Stimulated activated CD8-positive, alpha-beta memory T cell treated with anti-CD3 and anti-CD28 coated beads, Interleukin-4, amount 100 ng/mL, for 24 hours (primary cell): ENCODE data around the gene TRPM4.
"Not testable (repeated sequence)": the region's sequence is repeated elsewhere in the genome, so short reads cannot be mapped to it uniquely, and the experiment has no call there.

Experiments used
- DNase-seq: peaks from one replicate; pipeline ENCODE4 v3.0.0-alpha.2; 2020; ENCODE audit warnings: low read depth

TRPM4 gene

DNA sequence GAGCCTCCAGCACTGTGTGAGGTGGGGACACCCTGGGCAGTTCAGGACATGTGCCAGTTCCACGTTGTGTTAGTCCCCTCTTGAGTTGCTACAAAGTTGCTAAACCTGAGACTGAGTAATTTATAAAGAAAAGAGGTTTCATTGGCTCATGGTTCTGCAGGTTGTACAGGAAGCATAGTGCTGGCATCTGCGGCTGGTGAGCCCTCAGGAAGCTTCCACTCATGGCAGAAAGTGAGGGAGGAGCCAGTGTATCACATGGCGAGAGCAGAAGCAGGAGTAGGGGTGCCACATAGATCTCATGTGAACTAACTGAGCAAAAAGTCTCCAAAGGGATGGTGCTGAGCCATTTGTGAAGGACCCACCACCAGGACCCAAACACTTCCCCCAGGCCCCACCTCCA lies 33.2 kb downstream of the TRPM4 start:
- no peak for DNase-seq

DNA sequence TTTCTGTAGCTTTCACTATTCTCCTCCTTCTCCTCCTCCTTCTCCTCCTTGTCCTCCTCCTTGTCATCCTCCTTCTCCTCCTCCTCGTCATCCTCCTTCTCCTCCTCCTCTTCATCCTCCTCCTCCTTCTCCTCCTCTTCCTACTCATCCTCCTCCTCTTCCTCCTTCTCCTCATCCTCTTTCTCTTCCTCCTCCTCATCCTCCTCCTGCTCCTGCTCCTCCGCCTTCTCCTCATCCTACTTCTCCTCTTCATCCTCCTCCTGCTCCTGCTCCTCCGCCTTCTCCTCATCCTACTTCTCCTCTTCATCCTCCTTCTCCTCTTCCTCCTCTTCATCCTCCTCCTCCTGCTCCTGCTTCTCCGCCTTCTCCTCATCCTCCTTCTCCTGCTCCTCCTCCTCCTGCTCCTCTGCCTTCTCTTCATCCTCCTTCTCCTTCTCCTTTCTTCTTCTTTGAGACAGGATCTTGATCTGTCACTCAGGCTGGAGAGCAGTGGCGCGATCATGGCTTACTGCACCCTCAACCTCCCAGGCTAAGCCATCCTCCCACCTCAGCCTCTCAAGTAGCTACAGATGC lies 36.3 kb downstream of the TRPM4 start:
- DNase-seq: no peak

DNA sequence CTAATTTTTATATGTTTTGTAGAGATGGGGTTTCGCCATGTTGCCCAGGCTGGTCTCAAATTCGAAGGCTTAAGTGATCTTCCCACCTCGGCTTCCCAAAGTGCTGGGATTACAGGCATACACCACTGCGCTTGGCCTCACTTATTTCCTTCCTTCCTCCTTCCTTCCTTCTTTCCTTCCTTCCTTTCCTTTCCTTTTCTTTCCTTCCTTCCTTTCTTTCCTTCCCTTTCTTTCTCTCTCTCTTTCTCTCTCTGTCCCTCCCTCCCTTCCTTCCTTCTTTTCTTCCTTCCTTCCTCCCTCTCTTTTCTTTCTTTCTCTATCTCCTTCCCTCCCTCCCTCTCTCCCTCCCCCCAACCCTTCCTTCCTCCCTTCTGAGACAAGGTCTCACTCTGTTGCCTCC lies 36.8 kb downstream of the TRPM4 start:
- no peak for DNase-seq

DNA sequence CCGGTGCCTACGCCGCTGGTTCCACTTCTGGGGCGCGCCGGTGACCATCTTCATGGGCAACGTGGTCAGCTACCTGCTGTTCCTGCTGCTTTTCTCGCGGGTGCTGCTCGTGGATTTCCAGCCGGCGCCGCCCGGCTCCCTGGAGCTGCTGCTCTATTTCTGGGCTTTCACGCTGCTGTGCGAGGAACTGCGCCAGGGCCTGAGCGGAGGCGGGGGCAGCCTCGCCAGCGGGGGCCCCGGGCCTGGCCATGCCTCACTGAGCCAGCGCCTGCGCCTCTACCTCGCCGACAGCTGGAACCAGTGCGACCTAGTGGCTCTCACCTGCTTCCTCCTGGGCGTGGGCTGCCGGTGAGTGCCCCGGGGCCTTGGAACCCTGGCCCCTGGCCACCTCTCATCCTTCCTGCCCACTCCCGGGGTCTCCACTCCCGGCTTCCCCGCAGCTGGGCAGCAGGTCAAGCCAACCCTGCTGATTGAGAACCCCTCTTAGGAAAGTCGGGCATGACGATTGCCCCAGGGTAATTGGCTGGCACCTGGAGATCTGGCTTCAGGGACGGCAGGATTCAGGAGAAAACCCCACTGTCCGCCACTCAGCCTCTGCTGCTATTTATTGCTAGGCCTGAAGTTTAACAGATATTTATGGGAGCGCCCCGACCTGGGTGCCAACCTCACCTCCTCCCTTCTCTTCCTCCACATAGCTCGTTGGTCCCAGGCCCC lies 39.1 kb downstream of the TRPM4 start:
- no peak for DNase-seq

DNA sequence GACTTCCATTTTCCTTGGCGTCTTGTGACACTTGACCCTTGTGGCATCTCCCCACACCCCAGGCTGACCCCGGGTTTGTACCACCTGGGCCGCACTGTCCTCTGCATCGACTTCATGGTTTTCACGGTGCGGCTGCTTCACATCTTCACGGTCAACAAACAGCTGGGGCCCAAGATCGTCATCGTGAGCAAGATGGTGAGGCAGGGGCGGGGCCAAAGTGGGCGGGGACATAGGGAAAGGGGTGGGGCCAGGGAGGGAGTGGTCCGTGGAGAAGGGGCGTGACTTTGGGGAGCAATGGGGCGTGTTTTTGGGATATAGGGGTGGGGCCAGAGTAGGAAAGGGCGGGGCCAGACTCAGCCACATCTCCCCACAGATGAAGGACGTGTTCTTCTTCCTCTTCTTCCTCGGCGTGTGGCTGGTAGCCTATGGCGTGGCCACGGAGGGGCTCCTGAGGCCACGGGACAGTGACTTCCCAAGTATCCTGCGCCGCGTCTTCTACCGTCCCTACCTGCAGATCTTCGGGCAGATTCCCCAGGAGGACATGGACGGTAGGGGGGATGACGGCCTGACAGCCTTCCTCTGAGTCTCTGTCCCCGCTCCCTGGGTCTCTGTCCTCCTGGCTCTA lies 42.8 kb downstream of the TRPM4 start:
- no peak for DNase-seq

DNA sequence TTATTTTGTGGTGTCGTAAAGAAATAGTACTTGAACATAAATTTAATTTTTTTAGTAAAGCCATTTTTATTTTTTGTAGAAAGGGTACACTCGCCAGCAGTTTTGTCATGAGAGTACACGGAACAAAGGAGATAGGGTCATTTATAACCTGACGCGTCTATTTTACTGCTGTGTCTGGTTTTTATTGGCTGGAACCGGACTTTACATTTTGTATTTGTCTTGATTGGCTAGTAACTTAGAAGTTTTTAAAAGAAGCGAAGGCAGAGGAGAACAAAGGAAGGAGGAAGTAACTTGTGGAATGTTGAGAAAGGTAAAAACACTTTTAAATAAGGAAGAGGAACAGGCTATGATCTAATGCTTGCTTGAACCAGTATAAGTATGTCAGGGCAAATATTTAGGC lies 43.5 kb downstream of the TRPM4 start:
- no peak for DNase-seq

DNA sequence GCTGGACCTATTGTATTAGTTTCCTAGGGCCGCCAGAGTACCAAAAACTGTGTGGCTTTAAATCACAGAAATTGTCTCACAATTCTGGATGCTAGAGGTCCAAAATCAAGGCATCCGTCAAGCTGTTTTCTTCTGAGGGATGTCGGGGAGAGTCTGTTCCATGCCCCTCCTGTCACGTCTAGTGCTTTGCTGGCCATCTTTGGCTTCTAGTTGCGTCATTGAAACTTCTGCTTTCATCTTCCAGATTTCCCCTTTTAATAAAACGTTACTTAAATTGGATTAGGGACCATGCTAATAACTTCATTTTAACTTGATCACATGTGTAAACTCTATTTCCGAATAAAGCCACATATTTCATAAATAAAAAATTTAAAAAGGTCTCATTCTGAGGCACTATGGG lies 47.5 kb downstream of the TRPM4 start:
- no peak for DNase-seq

DNA sequence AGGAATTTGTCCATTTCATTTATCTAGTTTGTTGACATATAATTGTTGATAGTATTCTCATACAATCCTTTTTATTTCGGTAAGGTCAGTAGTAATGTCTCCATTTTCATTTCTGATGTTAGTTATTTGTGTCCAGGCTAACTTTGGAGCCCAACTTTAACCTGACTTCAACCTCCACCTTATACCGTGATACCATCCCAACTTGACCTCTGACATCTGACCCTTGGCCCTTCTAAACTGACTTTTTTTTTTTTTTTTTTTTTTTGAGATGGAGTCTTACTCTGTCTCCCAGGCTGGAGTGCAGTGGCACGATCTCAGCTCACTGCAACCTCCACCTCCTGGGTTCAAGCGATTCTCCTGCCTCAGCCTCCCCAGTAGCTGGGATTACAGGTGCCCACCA lies 51.9 kb downstream of the TRPM4 start:
- DNase-seq: not testable (repeated sequence)

DNA sequence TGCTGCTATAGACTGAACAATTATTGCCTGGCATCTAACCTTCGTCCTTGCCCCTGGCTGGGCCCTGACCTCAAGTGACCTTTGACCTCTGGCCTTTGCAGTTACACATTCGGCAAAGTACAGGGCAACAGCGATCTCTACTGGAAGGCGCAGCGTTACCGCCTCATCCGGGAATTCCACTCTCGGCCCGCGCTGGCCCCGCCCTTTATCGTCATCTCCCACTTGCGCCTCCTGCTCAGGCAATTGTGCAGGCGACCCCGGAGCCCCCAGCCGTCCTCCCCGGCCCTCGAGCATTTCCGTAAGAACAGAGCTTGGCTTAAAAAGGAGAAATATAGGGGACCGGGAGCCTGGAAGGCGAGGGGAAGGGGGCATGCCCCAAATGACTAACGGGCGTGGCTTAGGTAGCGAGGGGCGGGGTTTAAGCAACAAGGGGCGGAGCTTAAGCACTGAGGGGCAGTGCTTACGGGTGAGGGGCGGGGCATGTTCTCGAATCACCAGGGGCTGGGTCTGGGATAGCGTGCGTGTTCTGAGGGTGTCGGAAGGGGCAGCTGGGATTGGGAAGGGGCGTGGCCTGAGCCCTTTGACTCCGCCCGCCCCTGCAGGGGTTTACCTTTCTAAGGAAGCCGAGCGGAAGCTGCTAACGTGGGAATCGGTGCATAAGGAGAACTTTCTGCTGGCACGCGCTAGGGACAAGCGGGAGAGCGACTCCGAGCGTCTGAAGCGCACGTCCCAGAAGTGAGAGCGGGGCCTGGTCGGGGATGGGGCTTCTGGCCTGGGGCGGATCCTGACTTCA lies 52.7 kb downstream of the TRPM4 start:
- peak; percentile 9 for DNase-seq

DNA sequence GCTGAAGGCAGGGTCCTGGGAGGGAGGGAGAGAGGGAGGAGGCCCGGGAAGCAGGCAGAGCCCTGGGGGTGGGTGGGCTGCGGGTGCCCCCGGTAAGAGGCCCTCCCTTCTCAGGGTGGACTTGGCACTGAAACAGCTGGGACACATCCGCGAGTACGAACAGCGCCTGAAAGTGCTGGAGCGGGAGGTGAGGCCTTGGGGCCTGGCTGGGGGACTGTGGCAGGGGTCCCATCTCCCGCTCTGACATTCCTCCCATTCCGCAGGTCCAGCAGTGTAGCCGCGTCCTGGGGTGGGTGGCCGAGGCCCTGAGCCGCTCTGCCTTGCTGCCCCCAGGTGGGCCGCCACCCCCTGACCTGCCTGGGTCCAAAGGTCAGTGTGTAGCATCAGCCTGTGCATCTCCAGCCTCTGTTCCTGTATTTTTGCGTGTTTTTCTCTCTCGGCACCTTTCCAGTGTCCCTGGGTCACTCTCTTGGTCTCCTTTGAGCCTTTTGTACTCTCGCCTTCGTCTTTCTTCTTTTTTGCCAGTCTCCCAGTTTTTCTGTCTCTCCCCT lies 53.4 kb downstream of the TRPM4 start:
- DNase-seq: no peak

DNA sequence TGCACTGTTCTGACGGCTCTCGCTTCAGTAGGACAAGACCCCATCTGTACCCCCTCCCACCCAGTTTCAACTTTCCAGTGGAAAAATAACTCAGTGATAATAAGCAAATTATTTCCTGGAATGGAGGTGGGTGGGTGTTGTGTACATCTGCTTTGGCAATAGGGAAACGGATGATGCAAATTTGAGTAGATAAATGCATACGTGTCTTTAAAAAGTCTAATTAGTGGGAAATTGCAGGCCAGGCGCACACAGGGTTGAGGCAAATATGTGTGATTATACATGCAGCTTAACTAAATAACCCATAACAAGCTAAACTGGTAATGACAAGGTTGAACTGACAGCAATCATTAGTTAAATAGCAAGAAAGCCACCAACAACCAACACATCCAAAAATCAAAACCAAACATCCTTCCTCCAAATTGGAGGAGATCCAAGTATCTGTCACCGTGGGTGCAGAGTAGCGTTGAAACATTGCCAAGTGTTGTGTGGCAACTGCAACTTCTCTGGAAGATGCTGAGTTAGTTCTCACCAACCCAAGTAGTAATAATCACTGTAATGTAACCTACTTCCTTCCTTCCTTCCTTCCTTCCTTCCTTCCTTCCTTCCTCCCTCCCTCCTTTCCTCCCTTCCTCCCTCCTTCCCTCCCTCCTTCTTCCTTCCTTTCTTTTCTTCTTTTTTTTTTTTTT lies 54.6 kb downstream of the TRPM4 start:
- no peak for DNase-seq

DNA sequence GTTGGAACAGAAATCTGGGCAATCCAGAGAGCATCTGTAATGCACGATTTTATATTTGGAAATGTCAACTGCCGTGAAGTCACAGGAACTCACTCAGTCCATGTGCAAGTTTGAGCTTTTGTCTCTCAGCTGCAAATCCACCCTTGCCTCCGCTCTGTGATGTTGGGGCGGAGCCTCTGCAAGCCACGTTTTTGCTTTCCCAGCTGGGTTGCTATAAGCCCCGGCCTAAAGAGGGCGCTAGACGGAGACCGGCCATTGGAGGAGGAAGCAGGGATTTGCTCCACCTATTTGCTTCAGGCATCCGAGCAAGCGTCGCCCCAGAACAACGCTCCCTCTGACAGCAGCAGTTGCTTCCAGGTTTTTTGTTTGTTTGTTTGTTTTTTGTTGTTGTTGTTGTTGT lies 56.2 kb downstream of the TRPM4 start:
- DNase-seq: no peak

DNA sequence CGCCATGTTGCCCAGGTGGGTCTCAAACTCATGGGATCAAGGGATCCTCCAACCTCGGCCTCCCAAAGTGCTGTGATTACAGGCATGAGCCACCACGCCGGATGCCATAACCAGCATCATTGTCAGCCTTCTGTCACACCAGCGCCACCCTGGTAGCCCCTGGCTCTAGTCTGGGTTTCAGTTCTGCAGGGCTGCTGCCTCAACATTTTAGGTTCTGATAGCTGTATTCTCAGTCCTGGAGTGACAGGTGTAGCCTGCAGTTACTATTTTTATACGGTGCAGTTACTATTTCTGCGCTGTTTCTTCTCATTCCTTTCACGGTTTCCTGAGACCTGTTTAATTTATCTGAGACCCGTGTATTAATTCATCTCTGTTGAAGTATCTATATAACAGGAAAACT lies 57.1 kb downstream of the TRPM4 start:
- DNase-seq: no peak

DNA sequence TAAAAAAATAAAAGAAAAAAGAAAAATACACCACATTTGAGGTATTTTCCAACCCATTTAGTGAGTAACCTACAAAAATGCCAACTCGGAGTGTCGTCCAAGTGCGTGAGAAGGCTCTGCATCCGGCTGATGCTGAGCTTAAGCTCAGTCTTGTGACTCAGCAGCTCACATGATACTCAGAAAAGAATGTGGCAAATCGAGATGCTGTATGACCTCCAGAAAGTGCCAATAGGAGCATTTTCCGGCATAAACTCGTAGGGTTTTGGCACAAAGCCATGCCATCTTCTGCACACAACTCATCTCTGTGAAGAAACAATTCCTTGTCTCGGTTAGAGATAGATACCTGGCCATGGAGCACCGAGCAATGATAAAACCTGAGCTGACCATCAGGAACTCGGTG lies 58.5 kb downstream of the TRPM4 start:
- DNase-seq: no peak

DNA sequence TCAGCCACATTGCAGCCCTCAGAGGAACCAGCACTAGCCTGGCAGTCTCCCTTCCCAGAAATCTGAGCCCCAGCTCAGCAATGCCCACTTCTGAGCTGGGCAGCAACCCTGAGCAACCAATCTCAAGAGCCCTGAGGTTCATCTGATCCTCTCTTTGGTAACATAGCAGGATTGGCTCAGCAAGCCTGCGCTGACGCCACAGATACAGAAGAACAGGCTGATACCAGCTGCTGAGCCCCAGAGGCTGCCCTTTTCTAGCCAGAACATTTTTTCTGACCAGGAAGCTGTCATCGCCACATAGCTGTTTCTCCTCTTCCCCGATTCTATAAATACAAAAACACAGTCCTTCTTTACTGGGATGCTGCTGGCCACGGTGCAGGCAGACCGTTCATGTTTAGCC lies 59.8 kb downstream of the TRPM4 start:
- no peak for DNase-seq

DNA sequence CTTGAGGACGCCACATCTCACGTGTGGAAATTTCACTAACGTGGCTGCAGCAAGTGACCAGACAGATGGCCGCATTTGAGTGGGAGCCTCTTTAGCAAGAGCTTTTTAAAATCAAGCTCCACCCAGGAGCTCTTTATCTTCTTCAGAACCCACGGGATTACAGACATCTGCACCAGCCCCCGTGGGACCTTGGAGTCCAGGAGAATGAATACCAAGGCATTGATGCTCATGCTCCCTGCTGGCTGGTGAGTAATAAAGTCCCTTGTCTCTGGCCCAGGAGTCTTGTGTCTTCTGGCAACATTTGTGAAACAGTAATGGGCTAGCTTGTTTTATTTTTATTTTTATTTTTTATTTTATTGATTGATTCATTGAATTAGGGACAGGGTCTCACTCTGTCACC lies 64.4 kb downstream of the TRPM4 start:
- DNase-seq: no peak

DNA sequence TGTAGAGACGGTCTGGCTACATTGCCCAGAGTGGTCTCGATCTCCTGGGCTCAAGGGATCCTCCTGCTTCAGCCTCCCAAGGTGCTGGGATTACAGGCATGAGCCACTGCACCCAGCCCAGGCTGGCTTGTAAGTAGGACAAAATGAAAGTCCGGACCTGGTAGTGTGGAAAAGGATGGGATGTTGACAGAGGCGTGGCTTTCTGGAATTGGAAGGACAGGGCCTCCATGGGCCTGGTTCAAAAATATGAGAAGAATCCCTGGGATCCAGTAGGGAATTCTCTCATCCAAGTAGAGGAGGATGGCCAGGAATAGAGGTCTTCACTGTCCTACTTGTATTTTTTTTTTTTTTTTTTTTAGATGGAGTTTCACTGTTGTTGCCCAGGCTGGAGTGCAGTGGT lies 64.9 kb downstream of the TRPM4 start:
- no peak for DNase-seq

DNA sequence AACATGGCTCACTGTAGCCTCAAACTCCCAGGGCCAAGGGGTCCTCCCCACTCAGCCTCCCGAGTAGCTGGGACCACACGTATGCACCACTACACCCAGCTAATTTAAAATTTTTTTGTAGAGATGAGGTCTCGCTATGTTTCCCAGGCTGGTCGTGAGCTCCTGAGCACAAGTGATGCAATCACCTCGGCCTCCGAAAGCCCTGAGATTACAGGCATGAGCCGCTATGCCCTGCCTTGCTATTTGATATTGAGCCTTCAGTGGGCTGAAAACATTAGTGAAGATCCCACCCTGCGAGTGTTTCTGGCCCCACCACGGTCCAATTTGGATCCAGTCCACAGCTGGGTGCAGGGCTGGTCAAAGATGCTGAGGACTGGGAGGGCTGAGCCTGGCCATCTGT lies 65.9 kb downstream of the TRPM4 start:
- no peak for DNase-seq

DNA sequence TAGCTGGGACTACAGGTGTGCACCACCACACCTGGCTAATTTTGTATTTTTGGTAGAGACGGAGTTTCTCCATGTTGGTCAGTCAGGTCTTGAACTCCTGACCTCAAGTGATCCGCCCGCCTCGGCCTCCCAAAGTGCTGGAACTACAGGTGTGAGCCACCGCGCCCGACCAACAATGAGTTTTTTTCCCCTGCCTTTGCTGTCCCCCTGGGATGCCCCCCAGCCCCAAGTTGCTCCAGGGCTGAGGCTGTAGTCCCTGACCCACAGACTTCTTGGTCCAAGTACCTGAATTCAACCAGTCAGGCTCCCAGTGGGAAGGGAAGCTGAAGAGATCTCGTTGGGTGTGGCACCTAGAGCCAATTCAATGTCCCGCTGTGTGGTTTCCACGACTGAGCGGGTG lies 66.8 kb downstream of the TRPM4 start:
- not testable (repeated sequence) for DNase-seq

DNA sequence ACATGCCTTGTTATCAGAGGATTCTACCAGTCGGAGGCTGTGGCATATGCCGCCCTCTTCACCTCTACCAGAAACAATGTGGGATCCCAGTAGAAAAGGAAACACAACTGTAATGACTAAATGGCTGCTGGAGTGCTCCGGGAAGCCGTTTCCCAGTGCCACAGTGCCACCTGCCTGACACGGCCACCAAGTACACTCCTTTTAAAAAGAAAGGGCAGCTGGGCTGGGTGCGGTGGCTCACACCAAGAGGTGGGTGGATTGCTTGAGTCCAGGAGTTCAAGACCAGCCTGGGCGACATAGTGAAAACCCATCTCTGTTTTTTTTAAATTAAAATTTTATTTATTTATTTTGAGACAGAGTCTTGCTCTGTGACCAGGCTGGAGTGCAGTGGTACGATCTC lies 67.3 kb downstream of the TRPM4 start:
- no peak for DNase-seq

DNA sequence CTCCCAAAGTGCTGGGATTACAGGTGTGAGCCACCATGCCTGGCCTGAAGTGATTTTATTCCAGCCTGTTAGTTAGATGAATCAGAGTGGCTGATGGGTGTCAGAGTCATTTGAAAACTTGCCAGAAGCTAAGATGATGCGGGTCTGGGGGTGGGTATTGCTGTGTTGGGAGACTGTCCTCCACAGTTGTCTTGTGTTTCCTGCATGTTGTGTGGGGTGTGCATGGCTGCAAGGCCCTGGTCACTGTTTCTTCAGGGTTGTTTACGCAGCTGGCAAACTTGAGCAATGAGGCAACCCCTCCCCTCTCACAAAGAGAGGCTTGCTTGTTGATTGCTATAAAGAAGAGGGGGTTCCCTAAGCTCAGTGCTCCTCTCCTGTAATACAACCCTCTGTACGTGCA lies 71.8 kb downstream of the TRPM4 start:
- DNase-seq: no peak

DNA sequence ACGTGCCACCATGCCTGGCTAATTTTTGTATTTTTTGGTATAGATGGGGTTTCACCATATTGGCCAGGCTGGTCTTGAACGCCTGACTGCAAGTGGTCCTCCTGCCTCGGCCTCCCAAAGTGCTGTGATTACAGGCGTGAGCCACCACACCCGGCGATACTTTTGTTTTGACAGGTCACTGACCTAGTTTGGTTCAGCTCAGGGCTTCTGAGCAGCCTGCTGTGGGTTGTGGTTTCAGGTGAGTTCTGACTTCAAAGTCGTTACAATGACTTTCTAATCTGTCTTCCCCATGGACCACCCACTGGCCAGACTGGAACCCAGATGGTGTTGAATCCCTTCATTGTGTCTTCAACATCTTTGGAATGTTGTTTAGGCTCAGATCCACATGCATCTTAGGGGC lies 73.8 kb downstream of the TRPM4 start:
- DNase-seq: no peak
